ENCODE results near the gene ANKRD42.

Gene ANKRD42

GRCh38 chr11:83293457-83293774 is 99.9 kb downstream of the ANKRD42 start:
- no peak for DNase-seq

- DNase-seq = no peak
Measured at GRCh38 chr11:83294208-83294607, 100.7 kb downstream of the ANKRD42 start.
